Keratinocyte (primary cell): ENCODE results near the gene CFAP20DC. TPM values are rescaled to one million over a fixed set of nuclear protein-coding genes. Genes with fewer than 3 reads are reported as not detected.
"Not testable (repeated sequence)": the region's sequence is repeated elsewhere in the genome, so short reads cannot be mapped to it uniquely, and the experiment has no call there.

Experiments used
- DNase-seq: peaks from one replicate; pipeline ENCODE4 v3.0.0-alpha.2; 2011; ENCODE audit warnings: low read depth, missing footprints, low spot score
- FAIRE-seq: peaks from 2 replicates; lab custom pipeline; 2011; peaks lifted over from hg19 to GRCh38; lab: Jason Lieb, UNC
- H2AFZ ChIP-seq: 2 replicates; pipeline ENCODE4 v1.6.0; 2012; ENCODE audit warnings: low read length, control low read depth, inconsistent platforms; ENCODE audit not compliant: control insufficient read depth
- H3K27ac ChIP-seq: 2 replicates; pipeline ENCODE4 v1.5.1; 2011; ENCODE audit warnings: low read length; ENCODE audit not compliant: control insufficient read depth, insufficient read depth
- H3K27me3 ChIP-seq: 3 replicates; pipeline ENCODE4 v1.6.0; 2011; ENCODE audit warnings: low read length; ENCODE audit not compliant: control insufficient read depth, insufficient read depth; ENCODE audit errors: extremely low read depth
- H3K36me3 ChIP-seq, 2 experiments: 2 replicates in 1 of 2; 3 replicates in 1 of 2; pipeline ENCODE4 v1.5.1; 2011; ENCODE audit warnings: low read length in 2 of 2, mild to moderate bottlenecking in 1 of 2; ENCODE audit not compliant: control insufficient read depth in 2 of 2, insufficient read depth in 2 of 2; ENCODE audit errors: extremely low read depth in 1 of 2
- H3K4me1 ChIP-seq: 3 replicates; pipeline ENCODE4 v1.5.1; 2011; ENCODE audit warnings: low read length; ENCODE audit not compliant: control insufficient read depth, insufficient read depth; ENCODE audit errors: extremely low read depth
- H3K4me2 ChIP-seq: 3 replicates; pipeline ENCODE4 v1.6.0; 2011; ENCODE audit warnings: low read depth, low read length; ENCODE audit not compliant: control insufficient read depth, insufficient read depth; ENCODE audit errors: extremely low read depth
- H3K4me3 ChIP-seq, 3 experiments: fragments of 200-600 bp in 1 of 3; sonication (generic) in 1 of 3; 2 replicates in 2 of 3; 3 replicates in 1 of 3; pipeline ENCODE4 v1.5.1; 2011 to 2016; ENCODE audit warnings: low read length in 3 of 3, mild to moderate bottlenecking in 3 of 3, control low read depth in 2 of 3, inconsistent platforms in 1 of 3, low read depth in 1 of 3, mixed read lengths in 1 of 3, mixed run types in 1 of 3, moderate library complexity in 1 of 3; ENCODE audit not compliant: control insufficient read depth in 2 of 3, insufficient read depth in 2 of 3; ENCODE audit errors: extremely low read depth in 1 of 3
- H3K79me2 ChIP-seq: 2 replicates; pipeline ENCODE4 v1.6.0; 2012; ENCODE audit warnings: low read length; ENCODE audit not compliant: control insufficient read depth, insufficient read depth
- H3K9ac ChIP-seq: 3 replicates; pipeline ENCODE4 v1.6.0; 2011; ENCODE audit warnings: low read length; ENCODE audit not compliant: control insufficient read depth, insufficient read depth; ENCODE audit errors: extremely low read depth
- H3K9me1 ChIP-seq: 3 replicates; pipeline ENCODE4 v1.6.0; 2011; ENCODE audit warnings: low read length; ENCODE audit not compliant: control insufficient read depth, insufficient read depth; ENCODE audit errors: extremely low read depth
- H3K9me3 ChIP-seq: 2 replicates; pipeline ENCODE4 v1.5.1; 2012; ENCODE audit warnings: low read depth, low read length; ENCODE audit not compliant: control insufficient read depth
- H4K20me1 ChIP-seq: 3 replicates; pipeline ENCODE4 v1.6.0; 2011; ENCODE audit warnings: low read length; ENCODE audit not compliant: control insufficient read depth, insufficient read depth; ENCODE audit errors: extremely low read depth
- CTCF ChIP-seq, 3 experiments: IDR thresholded peaks in 1 of 3; conservative IDR thresholded peaks in 1 of 3; optimal IDR thresholded peaks in 1 of 3; 2 replicates in 2 of 3; 3 replicates in 1 of 3; pipeline versions ENCODE3 to v1.5.1; 2011; ENCODE audit warnings: low read length in 3 of 3, mild to moderate bottlenecking in 3 of 3, moderate library complexity in 2 of 3, control low read depth in 1 of 3, inconsistent platforms in 1 of 3; ENCODE audit not compliant: insufficient read depth in 2 of 3; ENCODE audit errors: extremely low read depth in 1 of 3
- EZH2 ChIP-seq: IDR thresholded peaks from one replicate; pipeline ENCODE4 v1.6.1; 2012; ENCODE audit warnings: inconsistent platforms, mild to moderate bottlenecking, low read length, moderate library complexity
- dilution Hi-C: fragments of 300-500 bp; cut with MboI; formaldehyde crosslinking; loops from one replicate; pipeline ENCODE4 v1.7.0; 2020; ENCODE audit warnings: low sequenced_read_pairs; ENCODE audit not compliant: extremely low pct_ligation_motif_present
- polyA plus RNA-seq, 5 experiments: library from polyadenylated mRNA; depleted of rRNA in 3 of 5; stranded (reverse) in 3 of 5; stranded (forward) in 1 of 5; unstranded in 1 of 5; fragments of >200 nt; gene quantifications; 1 replicate in 1 of 5; 2 replicates in 3 of 5; 3 replicates in 1 of 5; pipeline versions ENCODE4 v1.2.1 to v1.2.3, GENCODE V29; 2011 to 2012; ENCODE audit warnings: missing spikeins in 2 of 5, low read depth in 1 of 5, low replicate concordance in 1 of 5

Gene CFAP20DC
- polyA plus RNA-seq, 1 donor (not counting 4 experiments of a cell fraction or from before 2014, with no cell fraction given) = 6.3 TPM

GRCh38 chr3:58857402-58857801 is 192.4 kb downstream of the CFAP20DC start:
- no peak for DNase-seq
- Histone ChIP-seq H3K4me1 (no peaks in the 10 kb centered on the region), H3K36me3 (peaks cover 0 to 2% of the 10 kb centered on the region in 2 experiments), H2AFZ (no peak overlapping the region), H3K27ac (no peak overlapping the region), H3K79me2 (no peaks in the 10 kb centered on the region), H3K9ac (no peak overlapping the region), H3K9me3 (no peaks in the 10 kb centered on the region), H3K27me3 (no peaks in the 10 kb centered on the region), H3K9me1 (no peaks in the 10 kb centered on the region), H3K4me3 (no peak overlapping the region), H3K4me2 (no peak overlapping the region), H4K20me1 (no peaks in the 10 kb centered on the region)
- dilution Hi-C loops = no loop called here
- no peak for TF ChIP-seq CTCF (optimal IDR thresholded peaks at IDR 0.05 in 1 of 3, IDR thresholded peaks at IDR 0.05 in 1 of 3, conservative IDR thresholded peaks at IDR 0.05 in 1 of 3; ENCODE audit: extremely low read depth in 1 of 3, insufficient read depth in 2 of 3, low read length in 3 of 3)
- TF ChIP-seq EZH2 = no peak
- no peak for FAIRE-seq

- FAIRE-seq (no peak), DNase-seq (no peak)
- H2AFZ ChIP-seq = no peak overlapping the region
- TF ChIP-seq CTCF (optimal IDR thresholded peaks at IDR 0.05 in 1 of 3, IDR thresholded peaks at IDR 0.05 in 1 of 3, conservative IDR thresholded peaks at IDR 0.05 in 1 of 3; ENCODE audit: extremely low read depth in 1 of 3, insufficient read depth in 2 of 3, low read length in 3 of 3) (no peak), EZH2 (no peak)
- H3K36me3 ChIP-seq = no peaks in the 10 kb centered on the region
- H3K27ac ChIP-seq = no peak overlapping the region
- no peaks in the 10 kb centered on the region for H3K4me1 ChIP-seq
- no peaks in the 10 kb centered on the region for H3K79me2 ChIP-seq
- no peak overlapping the region for H3K4me3 ChIP-seq
- no peaks in the 10 kb centered on the region for H3K27me3 ChIP-seq
- no peaks in the 10 kb centered on the region for H3K9me1 ChIP-seq
- dilution Hi-C loops = no loop called here
- no peaks in the 10 kb centered on the region for H3K9me3 ChIP-seq
- no peak overlapping the region for H3K9ac ChIP-seq
- H3K4me2 ChIP-seq = no peak overlapping the region
- H4K20me1 ChIP-seq = no peaks in the 10 kb centered on the region
Measured at GRCh38 chr3:58848826-58849225, 201.0 kb downstream of the CFAP20DC start.

GRCh38 chr3:58842050-58842747 is 207.6 kb downstream of the CFAP20DC start:
- H3K9me1 ChIP-seq, H3K4me3 ChIP-seq, H3K79me2 ChIP-seq, H3K9ac ChIP-seq, H2AFZ ChIP-seq, H3K27ac ChIP-seq, dilution Hi-C loops, DNase-seq, H3K4me1 ChIP-seq, H3K4me2 ChIP-seq, H3K9me3 ChIP-seq, H4K20me1 ChIP-seq, H3K36me3 ChIP-seq, H3K27me3 ChIP-seq, FAIRE-seq: not testable (repeated sequence)
